CD4-positive, alpha-beta T cell treated with Interleukin-6 at 100 ng/mL for 8 hours (primary cell): ENCODE results near the gene TESK1.

ENCODE experiments used
- DNase-seq: peaks from one replicate; pipeline ENCODE4 v3.0.0-alpha.2; 2020; ENCODE audit warnings: mixed read lengths, low spot score

The TESK1 gene

GRCh38 chr9:35646533-35647265 is 41.6 kb downstream of the TESK1 start:
- DNase-seq, result peak; percentile 88

GRCh38 chr9:35649431-35650340 is 44.6 kb downstream of the TESK1 start:
- DNase-seq, result peak; percentile 43

GRCh38 chr9:35650341-35651158 is 45.5 kb downstream of the TESK1 start, which contains the start of gene SIT1:
TSS of gene SIT1 (minus strand) at chr9:35650931. CDS start at chr9:35650853, 78 bp downstream.
- DNase-seq, result peak; percentile 55

GRCh38 chr9:35651956-35652828 is 47.1 kb downstream of the TESK1 start:
- no peak for DNase-seq

GRCh38 chr9:35652829-35653209 is 47.8 kb downstream of the TESK1 start:
- no peak for DNase-seq

GRCh38 chr9:35653611-35654010 is 48.5 kb downstream of the TESK1 start:
- DNase-seq, result no peak

- no peak for DNase-seq
These were observed 51.3 kb downstream of the TESK1 start for GRCh38 chr9:35656348-35656747.

GRCh38 chr9:35656831-35657545 is 51.9 kb downstream of the TESK1 start:
- DNase-seq, result no peak

- peak; percentile 91 for DNase-seq
These were observed 52.6 kb downstream of the TESK1 start, which contains the start of gene RMRP for GRCh38 chr9:35657546-35658136. TSS of gene RMRP (minus strand) at chr9:35658019.

- peak; percentile 76 for DNase-seq
These were observed 53.3 kb downstream of the TESK1 start, which contains the start of gene CCDC107 for GRCh38 chr9:35658137-35658967. TSS of gene CCDC107 (plus strand) at chr9:35658292. CDS start at chr9:35658380, 88 bp downstream.

- DNase-seq, result no peak
These were observed 53.8 kb downstream of the TESK1 start for GRCh38 chr9:35658968-35659220.

- DNase-seq, result no peak
These were observed 54.3 kb downstream of the TESK1 start for GRCh38 chr9:35659340-35659739.
